NCI-H1105 treated with DMSO at 0.1 percent for 48 hours (cell line): ENCODE results near the gene ADAP1.
"Not testable (repeated sequence)": the region's sequence is repeated elsewhere in the genome, so short reads cannot be mapped to it uniquely, and the experiment has no call there.

Source experiments
- DNase-seq: peaks from one replicate; lab custom pipeline; 2025; lab: John Stamatoyannopoulos, UW

Gene ADAP1

DNA sequence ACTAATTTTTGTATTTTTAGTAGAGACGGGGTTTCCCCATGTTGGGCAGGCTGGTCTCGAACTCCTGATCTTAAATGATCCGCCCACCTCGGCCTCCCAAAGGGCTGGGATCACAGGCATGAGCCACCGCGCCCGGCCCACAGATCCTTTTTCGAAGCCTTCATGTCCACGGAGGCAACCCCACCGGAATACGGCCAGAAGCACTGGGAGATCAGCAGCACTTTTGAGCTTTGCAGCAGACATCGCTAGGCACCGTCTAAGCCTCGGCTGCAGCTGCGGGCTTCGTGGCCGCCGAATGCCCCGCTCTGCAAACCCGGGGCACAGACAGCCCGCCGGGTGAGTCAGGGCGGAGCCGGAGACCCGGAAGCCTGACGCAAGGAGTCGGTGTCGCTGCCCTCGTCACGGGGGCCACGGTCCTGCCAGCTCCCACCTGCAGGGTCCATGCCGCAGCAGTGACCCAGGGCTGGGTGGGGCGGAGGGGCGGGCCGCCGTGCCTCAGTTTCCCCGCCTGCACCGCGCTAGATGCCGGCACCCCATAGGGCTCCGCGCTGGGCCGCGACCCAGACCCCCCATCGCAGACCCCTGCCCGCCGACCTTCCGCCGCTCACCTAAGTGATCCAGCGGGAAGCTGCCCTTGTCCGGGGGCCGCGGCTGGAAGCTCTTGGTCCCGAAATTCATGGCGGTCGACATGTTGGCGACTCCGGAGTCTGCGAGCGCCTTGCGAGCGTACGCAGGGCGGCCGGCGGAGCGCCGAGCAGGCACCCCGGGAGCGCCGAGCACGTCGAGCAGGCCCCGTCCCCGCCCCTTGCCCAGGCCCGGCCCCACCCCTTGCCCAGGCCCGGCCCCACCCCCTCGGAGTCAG, 20.6 kb upstream of the ADAP1 start, which contains the start of gene COX19:
COX19 (minus strand) TSS at position 730 of the 862 bp plus-strand sequence; CDS start at position 690, 40 bp downstream.
- peak; percentile 78 for DNase-seq

DNA sequence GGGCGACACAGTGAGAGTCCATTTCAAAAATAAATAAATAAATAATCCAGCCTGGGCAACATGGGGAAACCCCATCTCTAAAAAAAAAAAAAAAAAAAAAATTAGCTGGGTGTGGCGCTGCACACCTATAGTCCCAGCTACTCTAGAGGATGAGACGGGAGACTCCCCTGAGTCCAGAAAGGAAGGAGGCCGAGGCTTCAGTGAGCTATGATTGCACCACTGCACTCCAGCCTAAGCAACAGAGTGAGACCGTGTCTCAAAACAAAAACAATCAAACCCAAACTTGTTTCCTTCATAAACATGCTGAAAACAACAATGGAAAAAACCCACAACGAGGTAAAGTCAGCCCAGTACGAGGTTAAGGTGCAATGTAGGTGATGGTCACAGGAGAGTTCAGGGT, 19.7 kb upstream of the ADAP1 start:
- DNase-seq, result no peak

DNA sequence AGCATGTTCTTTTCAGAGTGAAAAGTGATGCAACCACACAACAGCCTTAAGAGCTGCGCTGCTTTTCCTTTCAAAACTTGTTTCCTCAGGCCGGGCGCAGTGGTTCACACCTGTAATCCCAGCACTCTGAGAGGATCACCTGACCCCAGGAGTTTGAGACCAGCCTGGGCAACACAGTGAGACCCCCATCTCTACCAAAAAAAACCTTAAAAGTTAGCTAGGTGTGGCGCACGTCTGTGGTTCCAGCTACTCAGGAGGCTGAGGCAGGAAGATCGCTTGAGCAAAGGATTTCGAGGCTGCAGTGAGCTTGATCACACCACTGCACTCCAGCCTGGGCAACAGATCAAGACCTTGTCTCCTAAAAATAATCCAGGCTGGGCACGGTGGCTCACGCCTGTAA, 18.8 kb upstream of the ADAP1 start:
- no peak for DNase-seq

DNA sequence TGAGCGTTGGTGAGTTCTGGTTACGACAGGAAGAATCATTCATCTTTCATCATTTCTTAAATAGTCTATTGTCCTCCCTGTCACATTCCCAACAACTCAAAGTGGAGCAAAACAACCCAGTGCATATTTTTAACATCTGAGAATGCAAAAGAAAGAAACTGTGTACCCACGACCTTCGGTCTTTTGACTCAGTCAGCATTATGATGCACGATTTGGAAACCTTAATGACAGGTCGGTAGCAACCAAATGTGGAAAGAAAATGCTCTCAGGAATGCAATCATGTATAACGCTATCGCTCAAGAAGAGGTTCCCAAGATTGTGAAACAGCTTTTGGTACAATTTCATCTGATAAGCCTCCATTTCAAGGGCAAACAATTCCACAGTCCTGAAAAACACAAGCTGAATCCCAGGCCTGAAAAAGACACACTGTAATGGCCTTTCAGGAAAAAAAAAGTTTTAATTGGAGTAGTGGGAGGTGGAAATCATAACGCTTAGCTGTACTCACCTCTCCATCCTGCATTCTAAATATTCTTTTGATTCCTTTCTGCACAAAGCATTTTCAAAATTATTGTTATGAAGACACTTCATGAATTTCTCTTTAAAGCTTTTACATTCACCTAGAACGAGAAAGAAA, 18.3 kb upstream of the ADAP1 start:
- DNase-seq, result no peak

DNA sequence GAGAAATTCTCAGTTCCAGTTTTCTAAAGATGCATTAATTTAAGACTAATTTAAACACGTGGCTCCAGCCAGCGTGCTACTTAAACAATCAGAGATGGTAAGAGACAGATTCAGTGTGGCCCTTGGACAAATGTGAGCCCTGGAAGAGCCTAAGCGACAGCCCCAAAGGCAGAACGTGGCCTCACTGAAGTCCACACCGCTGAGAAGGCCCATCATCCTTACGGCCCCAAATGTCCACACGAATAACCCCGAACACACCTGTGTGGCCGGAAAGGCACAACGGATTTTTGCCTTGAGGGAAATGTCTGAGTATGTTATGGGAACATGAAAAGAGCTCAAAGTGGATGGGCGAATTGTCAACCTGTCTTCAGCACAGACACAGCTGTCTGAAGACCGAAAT, 17.6 kb upstream of the ADAP1 start:
- DNase-seq, result no peak

DNA sequence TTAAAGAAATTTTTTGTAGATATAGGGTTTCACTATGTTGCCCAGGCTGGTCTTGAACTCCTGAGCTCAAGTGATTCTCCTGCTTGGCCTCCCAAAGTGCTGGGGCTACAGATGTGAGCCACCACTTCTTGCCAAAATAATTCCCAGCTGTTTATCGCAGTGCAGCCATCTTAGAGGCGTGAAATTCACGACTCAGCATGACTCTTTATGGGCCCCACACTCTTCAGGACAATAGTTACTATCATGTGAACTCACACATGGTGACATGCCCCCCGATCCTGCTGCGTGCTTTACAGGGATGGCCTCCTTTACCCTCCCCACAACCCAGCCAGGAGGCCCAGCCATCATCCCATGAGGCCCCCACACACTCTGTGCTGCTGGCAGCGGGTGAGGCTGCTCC, 16.3 kb upstream of the ADAP1 start:
- DNase-seq, result no peak

DNA sequence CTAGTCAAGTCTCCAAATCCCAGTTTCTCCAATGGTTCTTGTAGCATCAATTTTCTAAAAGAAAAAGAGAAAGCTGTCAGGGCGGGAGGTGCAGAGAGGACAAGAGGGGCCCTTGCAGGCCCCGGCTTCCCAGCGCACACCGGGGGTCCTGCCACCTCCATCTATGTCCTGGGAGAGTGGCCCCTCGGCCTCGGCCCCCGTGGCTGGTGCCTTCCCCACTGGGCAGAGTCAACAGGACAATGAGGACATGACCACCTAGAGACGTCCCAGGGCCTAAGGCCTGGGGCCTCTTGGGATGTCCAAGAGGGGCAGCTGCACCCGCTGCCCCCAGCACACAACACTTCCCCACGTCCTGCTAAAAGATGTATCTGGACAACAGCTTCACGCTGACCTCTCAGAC, 14.9 kb upstream of the ADAP1 start:
- no peak for DNase-seq

DNA sequence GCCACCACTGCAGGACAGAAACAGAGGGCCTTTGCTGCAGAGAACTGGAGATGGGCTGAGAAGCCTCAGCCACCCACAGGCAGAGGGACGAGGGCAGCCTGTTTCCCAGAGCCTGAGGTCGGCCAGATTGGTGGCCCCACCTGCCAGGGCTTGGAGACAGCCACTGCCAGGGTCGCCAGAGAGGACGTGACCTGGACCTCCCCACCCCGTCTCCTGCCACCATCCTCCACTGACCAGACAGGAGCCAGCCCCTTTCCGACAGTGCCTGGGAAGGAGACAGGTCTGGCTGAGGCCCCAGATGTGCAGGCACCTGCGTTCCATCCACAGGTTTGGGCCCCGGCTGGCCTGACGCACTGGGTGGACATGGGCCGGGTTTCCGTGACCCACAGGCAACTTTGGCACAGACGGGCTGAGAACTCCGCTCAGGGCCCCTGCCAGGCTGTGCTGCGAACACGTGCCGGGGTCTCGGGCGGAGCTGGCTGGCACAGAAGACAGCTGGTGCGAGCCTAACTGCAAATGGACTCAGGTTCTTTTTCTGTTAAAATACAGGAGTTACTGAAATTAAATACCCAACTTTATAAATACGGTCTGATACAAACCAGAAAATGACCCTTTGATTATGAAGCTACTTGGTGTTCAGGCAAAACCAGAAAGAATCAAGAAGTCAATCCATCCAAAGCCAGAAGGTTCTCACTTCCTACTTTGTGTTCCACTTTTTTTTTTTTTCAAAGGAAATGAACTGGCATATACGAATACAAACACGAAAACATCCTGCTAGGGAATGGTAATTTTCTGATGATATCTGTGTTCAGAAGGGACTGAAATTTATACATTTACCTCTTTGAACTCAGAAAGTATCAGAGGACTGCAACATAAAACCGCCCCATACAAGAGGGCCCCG, 14.0 kb upstream of the ADAP1 start:
- no peak for DNase-seq

DNA sequence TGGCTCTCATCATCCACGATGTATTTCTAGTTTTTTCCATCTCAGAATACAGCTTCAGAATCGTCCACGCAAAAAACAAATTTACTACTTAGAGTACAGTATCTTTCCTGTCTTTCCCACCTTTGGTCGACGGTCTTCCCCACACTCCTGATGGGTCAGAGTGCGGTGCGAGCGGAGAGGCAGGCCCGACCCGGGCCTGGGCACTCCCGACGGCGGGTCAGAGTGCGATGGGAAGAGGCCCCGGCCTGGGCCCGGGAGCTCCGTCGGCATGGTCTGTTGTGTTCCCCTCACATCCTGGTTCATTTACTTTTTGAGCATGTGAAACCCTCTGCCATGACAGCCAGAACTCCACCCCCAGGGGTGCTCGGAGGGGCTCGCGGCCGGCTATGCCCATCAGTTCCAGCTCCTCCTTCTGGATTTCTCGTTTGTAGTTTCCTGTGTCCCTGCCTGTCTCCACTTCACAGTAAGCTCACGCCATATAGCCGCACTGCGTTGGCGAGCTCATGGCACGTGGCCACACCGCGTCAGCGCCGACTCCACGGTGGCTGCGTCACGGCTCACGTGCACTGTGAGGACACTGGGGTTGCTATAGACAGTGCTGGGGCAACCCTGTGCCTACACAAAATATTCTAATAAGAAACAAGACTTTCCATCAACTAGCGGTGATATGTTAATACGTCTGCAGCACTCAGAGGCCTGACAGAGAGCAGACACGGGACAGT, 13.0 kb upstream of the ADAP1 start:
- no peak for DNase-seq

DNA sequence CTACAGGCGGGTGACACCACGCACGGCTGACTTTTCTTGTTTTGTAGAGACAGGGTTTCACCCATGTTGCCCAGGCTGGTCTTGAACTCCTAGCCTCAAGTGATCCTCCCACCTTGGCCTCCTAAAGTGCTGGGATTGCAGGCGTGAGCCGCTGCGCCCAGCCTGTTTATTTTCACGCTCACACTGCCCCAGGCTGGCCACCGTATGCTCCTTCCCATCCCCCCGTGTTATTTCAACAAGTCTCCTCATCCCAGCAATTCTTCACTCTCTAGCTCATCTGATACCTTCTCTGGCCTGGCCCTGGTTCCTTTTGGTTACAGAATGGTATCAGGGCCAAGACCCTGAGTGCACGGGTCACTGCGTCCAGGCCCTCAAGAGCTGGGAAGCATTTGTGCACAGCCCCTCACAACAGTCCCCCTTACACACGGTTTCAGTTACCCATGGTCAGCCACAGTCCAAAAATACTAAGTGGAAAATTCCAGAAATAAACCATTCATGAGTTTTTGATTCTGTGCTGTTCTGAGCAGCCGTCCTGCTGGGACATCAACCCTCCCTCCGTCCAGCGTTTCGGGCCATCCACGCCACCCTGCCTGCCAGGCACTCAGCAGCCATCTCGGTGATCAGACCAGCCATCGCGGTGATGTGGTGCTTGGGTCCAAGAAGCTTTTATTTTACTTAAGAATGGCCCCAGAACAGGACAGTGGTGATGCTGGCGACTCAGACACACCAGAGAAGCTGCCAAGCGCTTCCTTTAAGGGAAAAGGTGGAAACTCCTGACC, 12.0 kb upstream of the ADAP1 start:
- DNase-seq, result no peak

DNA sequence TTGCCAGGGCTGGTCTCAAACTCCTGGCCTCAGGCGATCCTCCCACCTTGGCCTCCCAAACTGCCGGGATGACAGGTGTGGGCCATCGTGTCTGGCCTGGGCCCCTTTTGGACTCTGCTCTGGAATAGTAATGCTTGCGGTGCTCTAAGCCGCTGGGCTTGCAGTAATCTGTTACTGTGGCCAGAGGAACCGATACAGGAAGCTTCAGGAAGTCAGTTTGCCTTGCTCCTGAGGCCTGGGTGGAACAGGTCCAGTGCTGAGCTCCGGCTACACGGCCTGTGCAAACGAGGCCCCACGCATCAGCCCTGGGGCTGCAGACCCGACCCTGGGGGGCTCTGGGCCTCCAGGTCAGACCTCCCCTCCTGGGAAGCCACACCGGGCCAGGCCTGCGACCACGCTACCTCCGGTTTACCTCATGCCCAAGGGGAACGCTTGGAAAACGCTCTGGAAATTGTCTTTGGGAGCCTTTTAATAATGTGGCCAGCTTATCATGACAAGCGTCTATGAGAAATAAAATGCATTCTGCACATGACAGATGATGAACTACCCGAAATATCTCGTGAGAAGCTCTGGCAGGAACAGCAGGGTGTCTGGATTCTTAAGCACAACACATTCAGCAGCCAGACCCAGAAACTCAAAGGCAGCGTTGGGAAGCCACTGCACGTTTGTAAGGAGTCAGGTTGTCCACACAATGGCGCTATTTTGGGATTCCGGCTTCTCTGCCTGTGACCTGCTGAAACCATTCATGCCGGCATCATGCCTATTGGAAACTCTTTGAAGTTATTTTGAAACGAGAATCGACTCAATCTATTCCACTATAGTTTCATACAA, 10.1 kb upstream of the ADAP1 start:
- no peak for DNase-seq

DNA sequence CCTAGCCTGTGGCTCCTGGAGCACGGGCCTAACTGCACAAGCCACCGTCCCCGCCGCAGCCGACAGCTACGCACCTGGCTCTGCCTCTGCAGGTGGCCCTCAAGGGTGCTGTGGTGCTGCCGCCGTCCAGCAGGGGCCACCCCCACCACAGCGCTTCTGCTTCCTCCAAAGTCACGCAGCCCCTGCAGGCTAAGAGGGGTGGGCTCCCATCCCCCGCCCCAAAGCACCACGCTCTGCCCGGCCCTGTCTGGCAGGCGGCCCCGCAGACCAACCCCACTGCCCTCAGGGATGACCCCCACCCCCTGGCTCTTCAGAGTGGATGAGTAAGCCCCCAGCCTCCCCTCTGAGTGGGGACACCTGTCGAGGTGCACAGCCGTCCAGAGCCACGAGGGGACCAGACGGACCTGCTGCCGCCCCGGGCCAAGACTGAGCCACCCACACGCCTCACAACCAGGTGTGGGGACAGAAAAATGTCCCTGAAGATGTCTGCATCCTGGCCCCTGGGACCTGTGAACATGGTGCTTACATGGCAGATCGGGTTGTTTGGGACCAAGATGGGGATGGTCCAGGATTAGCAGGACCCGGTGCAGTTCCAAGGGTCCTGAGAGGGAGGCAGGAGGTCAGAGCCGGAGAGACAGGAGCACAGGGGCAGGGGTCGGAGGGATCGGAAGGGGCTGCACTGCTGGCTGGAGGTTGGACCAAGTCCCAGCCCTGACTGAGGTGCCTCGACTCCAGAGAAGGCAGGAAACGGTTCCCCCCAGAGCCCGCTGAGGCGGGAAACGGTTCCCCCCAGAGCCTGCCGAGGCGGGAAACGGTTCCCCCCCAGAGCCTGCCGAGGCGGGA, 9.0 kb upstream of the ADAP1 start:
- DNase-seq, result peak; percentile 22

DNA sequence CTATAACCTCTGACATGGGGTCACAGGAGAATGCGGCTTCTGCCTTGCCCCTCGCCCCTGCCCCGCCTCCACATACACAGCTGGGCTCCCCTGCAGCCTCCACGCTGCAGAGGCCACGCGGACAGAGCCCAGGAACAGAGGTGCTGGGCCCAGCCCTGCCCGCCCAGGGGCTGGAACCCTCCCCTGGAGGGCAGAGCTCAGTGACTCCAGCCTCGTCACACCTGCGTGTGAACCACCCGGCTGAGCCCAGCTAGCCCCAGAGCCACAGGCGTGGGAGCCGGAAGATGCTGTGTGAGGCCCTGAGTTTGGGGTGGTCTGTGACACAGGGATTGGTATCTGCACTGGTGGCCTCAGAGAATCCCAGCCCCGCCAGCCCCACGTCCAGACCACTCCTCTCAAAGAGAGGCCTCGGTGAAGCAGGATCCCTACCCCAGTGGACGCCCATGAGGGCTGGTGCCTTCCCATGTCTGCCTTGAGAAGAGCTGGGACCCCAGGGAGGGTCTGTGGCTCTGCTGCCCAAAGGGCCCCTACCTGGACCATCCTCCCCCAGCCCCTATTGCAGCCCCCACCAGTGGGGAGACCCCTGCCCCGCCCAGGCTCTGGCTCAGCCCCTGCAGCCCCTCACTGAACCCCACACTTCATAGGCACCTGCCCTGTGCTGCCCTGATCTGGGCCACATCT, 8.1 kb upstream of the ADAP1 start:
- no peak for DNase-seq

DNA sequence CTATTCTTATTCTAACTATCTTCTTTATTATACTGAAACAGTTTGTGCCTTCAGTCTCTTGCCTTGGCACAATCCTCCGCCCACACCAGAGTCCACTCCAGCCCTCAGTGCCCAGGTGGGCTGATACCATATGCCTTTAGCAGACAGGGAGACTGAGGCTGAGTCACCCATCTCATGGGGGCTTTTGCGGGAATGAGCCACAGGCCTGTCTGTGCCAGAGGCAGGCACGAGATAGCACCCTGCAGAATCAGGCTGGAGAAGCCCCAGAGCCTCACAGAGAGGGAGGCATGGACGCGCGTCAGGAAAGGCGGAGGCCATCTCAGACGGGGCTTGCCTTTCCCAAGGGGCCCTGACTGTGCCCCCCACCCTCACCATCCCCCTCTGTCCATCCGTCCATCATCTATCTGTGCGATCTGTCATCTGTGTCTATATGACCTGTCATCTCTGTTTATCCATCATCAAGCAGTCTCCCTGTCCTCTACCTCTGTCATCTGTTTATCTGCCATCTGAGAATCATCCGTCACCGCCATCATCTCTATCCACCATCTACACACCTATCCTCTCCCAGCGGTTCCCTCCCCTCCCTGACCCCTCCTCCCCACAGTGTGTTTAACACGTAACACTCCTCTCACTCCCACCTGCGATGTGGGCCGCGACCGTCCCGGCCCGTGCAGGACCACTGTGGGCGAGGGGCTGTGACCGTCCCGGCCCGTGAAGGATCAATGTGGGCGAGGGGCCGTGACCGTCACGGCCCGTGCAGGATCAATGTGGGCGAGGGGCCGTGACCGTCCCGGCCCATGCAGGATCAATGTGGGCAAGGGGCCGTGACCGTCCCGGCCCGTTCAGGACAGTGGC, 7.3 kb upstream of the ADAP1 start:
- DNase-seq, result no peak

DNA sequence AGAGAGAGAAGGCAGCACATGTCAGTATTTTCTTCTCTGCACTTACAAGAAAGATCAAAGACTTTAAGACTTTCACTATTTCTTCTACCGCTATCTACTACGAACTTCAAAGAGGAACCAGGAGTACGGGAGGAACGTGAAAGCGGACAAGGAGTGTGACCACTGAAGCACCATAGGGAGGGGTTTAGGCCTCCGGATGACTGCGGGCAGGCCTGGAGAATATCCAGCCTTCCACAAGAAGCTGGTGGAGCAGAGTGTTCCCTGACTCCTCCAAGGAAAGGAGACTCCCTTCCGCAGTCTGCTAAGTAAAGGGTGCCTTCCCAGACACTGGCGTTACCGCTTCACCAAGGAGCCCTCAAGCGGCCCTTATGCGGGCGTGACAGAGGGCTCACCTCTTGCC, 6.5 kb upstream of the ADAP1 start:
- not testable (repeated sequence) for DNase-seq

DNA sequence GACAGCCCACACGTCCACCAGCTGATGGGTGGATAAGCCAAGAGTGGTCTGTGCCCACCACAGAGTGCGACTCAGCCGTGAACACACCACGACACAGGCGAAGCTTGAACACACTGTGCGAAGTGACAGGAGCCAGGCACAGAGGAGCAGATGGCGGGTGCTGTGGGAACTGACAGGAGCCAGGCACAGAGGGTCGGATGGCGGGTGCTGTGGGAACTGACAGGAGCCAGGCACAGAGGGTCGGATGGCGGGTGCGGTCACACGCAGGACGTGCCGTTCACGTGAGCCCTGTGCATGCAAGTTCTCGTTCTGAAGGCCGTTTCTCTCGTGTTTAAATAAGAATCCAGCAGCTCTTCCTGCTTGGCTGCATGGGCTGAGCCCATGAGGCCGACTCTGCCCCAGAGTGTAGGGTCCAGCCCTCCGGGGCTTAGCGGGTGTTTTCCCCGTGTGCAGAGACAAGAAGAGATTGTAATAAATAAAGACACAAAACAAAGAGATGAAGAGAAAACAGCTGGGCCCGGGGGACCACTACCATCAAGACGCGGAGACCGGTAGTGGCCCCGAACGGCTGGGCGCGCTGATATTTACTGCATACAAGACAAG, 5.9 kb upstream of the ADAP1 start:
- no peak for DNase-seq

DNA sequence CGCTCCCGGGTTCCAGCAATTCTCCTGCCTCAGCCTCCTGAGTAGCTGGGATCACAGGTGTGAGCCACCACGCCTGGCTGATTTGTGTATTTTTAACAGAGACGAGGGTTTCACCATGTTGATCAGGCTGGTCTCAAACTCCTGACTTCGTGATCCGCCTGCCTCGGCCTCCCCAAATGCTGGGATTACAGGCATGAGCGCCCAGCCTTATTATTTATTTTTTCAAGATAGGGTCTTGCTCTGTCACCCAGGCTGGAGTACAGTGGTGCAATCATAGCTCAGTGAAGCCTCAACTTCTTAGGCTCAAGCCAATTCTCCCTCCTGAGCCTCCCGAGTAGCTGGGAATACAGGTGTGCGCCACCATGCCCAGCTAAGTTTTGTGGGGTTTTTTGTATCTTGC, 5.3 kb upstream of the ADAP1 start:
- not testable (repeated sequence) for DNase-seq
